Measurements from ENCODE around the gene MIGA1.

DNA sequence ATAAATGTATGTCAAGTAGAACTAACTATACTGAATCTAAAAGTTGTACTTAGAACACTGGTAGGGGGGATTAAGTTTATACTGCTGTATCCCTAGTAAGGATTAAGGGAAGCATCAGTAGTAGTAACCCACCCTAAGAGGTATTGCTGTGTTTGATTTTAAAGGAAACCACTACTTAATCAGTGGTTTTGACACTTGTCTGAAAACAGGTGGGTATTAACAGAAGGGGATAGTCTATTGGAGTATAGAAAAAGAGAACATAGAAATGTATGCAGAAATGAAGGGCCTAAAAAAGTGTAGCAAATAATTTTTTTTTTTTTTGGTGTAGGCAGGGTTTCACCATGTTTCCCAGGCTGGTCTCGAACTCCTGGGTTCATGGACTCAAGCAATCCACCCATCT is 2.2 kb downstream of the MIGA1 start:
- no peak for TF ChIP-seq POLR2AphosphoS5 (IDR thresholded peaks at IDR 0.05)
- TF ChIP-seq, protein P1, sequence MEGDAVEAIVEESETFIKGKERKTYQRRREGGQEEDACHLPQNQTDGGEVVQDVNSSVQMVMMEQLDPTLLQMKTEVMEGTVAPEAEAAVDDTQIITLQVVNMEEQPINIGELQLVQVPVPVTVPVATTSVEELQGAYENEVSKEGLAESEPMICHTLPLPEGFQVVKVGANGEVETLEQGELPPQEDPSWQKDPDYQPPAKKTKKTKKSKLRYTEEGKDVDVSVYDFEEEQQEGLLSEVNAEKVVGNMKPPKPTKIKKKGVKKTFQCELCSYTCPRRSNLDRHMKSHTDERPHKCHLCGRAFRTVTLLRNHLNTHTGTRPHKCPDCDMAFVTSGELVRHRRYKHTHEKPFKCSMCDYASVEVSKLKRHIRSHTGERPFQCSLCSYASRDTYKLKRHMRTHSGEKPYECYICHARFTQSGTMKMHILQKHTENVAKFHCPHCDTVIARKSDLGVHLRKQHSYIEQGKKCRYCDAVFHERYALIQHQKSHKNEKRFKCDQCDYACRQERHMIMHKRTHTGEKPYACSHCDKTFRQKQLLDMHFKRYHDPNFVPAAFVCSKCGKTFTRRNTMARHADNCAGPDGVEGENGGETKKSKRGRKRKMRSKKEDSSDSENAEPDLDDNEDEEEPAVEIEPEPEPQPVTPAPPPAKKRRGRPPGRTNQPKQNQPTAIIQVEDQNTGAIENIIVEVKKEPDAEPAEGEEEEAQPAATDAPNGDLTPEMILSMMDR (IDR thresholded peaks at IDR 0.05) = no peak
